OCI-LY1 (cell line): ENCODE results near the gene DOK6.

Experiments
- EZH2 ChIP-seq: fragments of 200-600 bp; sonication (generic), shearing (Covaris generic); IDR thresholded peaks from 2 replicates; pipeline ENCODE4 v1.8.0; 2017; ENCODE audit warnings: borderline replicate concordance, mixed run types, mild to moderate bottlenecking, antibody characterized with exemption, low read length, moderate library complexity, mixed read lengths
- TF ChIP-seq, protein P1 (sequence below): fragments of 200-600 bp; sonication (generic), shearing (Covaris generic); IDR thresholded peaks from 2 replicates; pipeline ENCODE4 v1.5.1; 2017; ENCODE audit warnings: mild to moderate bottlenecking, antibody characterized with exemption, low read length, moderate library complexity, mixed read lengths

DNA sequence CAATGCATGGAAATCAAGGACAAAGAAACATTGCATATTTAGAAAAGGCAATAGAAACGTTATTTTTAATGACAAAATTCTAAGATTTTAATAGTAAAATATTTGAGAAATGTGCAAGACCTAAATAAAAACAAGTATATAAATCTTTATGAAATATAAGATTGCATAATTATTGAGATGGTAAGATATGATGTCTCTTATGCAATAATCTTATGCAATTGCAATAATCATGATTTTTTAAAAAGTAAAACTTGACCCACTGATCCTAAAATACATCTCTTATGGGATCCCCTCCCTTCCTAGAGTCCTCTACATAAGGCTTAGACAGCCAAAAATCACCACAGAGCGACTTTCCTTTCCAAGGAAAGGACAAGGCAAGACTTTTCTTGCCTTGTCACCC lies 249.0 kb downstream of the DOK6 start:
- TF ChIP-seq, protein P1, sequence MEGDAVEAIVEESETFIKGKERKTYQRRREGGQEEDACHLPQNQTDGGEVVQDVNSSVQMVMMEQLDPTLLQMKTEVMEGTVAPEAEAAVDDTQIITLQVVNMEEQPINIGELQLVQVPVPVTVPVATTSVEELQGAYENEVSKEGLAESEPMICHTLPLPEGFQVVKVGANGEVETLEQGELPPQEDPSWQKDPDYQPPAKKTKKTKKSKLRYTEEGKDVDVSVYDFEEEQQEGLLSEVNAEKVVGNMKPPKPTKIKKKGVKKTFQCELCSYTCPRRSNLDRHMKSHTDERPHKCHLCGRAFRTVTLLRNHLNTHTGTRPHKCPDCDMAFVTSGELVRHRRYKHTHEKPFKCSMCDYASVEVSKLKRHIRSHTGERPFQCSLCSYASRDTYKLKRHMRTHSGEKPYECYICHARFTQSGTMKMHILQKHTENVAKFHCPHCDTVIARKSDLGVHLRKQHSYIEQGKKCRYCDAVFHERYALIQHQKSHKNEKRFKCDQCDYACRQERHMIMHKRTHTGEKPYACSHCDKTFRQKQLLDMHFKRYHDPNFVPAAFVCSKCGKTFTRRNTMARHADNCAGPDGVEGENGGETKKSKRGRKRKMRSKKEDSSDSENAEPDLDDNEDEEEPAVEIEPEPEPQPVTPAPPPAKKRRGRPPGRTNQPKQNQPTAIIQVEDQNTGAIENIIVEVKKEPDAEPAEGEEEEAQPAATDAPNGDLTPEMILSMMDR: no peak
- no peak for TF ChIP-seq EZH2
